Fibroblast of lung (primary cell): ENCODE data around the gene RAB23. TPM values are rescaled to one million over a fixed set of nuclear protein-coding genes. Genes with fewer than 3 reads are reported as not detected.

Experiments
- DNase-seq, 2 donors: peaks; one replicate each; pipeline versions ENCODE4 v3.0.0 to v3.0.0-alpha.2; 2010; ENCODE audit warnings: low read depth in 2 of 2
- H2AFZ ChIP-seq: 2 replicates; pipeline ENCODE4 v1.5.1; 2012; ENCODE audit warnings: low read length, control low read depth, inconsistent platforms
- H3K27ac ChIP-seq: 2 replicates; pipeline ENCODE4 v1.5.1; 2011; ENCODE audit warnings: low read length, control low read depth; ENCODE audit not compliant: insufficient read depth
- H3K27me3 ChIP-seq: 2 replicates; pipeline ENCODE4 v1.5.1; 2011; ENCODE audit warnings: mild to moderate bottlenecking, low read length; ENCODE audit not compliant: control insufficient read depth, insufficient read depth
- H3K36me3 ChIP-seq: 2 replicates; pipeline ENCODE4 v1.5.1; 2011; ENCODE audit warnings: low read length; ENCODE audit not compliant: control insufficient read depth, insufficient read depth
- H3K4me1 ChIP-seq: 2 replicates; pipeline ENCODE4 v1.5.1; 2011; ENCODE audit warnings: low read length; ENCODE audit not compliant: control insufficient read depth, insufficient read depth; ENCODE audit errors: extremely low read depth
- H3K4me2 ChIP-seq: 2 replicates; pipeline ENCODE4 v1.5.1; 2011; ENCODE audit warnings: low read length, control low read depth; ENCODE audit not compliant: insufficient read depth; ENCODE audit errors: extremely low read depth
- H3K4me3 ChIP-seq, 4 experiments: fragments of 200-600 bp in 1 of 4; sonication (generic) in 1 of 4; replicated peaks in 1 of 4; 2 replicates each; pipeline ENCODE4 v1.5.1; 2011 to 2016; ENCODE audit warnings: low read length in 4 of 4, low read depth in 3 of 4, mild to moderate bottlenecking in 3 of 4, control low read depth in 2 of 4, inconsistent platforms in 1 of 4, mixed read lengths in 1 of 4; ENCODE audit not compliant: insufficient read depth in 1 of 4; ENCODE audit errors: control extremely low read depth in 1 of 4
- H3K79me2 ChIP-seq: 2 replicates; pipeline ENCODE4 v1.5.1; 2012; ENCODE audit warnings: mild to moderate bottlenecking, low read length, inconsistent platforms; ENCODE audit not compliant: control insufficient read depth, insufficient read depth
- H3K9ac ChIP-seq: 2 replicates; pipeline ENCODE4 v1.5.1; 2011; ENCODE audit warnings: mild to moderate bottlenecking, low read length, control low read depth; ENCODE audit not compliant: insufficient read depth
- H3K9me3 ChIP-seq: 2 replicates; pipeline ENCODE4 v1.5.1; 2012; ENCODE audit warnings: low read depth, low read length; ENCODE audit not compliant: control insufficient read depth, insufficient read depth
- H4K20me1 ChIP-seq: 2 replicates; pipeline ENCODE4 v1.5.1; 2011; ENCODE audit warnings: low read length; ENCODE audit not compliant: control insufficient read depth, insufficient read depth; ENCODE audit errors: extremely low read depth
- EZH2 ChIP-seq: IDR thresholded peaks from 2 replicates; pipeline ENCODE4 v1.5.1; 2012; ENCODE audit warnings: low read length, control low read depth, mild to moderate bottlenecking; ENCODE audit errors: missing control alignments
- polyA plus RNA-seq, 2 donors: library from polyadenylated mRNA; depleted of rRNA in 1 of 2; stranded (reverse) in 1 of 2; unstranded in 1 of 2; fragments of >200 nt; gene quantifications; 2 replicates each; pipeline ENCODE4 v1.2.1, GENCODE V29; 2011 to 2012; ENCODE audit warnings: missing spikeins in 1 of 2
- total RNA-seq: library from RNA; depleted of rRNA; stranded (reverse); fragments of >200 nt; gene quantifications from 2 replicates; pipeline ENCODE4 v1.2.1, GENCODE V29; 2014
- TF ChIP-seq, protein P1 (sequence below), 2 donors: IDR thresholded peaks in 1 of 2; conservative IDR thresholded peaks in 1 of 2; 1 replicate in 1 of 2; 2 replicates in 1 of 2; pipeline ENCODE4 v1.5.1; 2011 to 2012; ENCODE audit warnings: low read length in 2 of 2, control low read depth in 1 of 2, inconsistent platforms in 1 of 2, low read depth in 1 of 2, mild to moderate bottlenecking in 1 of 2

Gene RAB23
- total and polyA plus RNA-seq, 2 donors (not counting 1 experiment from before 2014, with no cell fraction given): 61.2 to 68.0 TPM

DNA sequence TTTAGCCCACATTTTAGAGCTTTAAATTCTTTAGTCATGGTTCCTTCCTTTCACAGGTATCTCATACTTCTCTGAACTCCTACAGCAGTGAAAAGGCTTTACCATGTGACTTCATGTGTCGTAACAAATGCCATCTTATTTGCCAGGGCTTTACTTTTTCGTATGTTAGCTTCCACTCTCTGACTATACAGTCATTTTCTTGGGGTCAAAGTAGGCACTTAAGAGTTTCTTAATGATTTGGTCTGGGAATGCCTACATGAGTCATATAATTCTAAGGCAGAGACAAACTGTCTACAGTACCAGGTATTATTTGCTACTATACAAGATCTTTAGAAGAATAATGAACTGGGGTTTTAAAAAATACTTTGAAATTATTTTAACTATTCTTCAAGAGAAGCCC, 15.0 kb downstream of the RAB23 start:
- Histone ChIP-seq H4K20me1 (no peaks in the 10 kb centered on the region), H2AFZ (no peak overlapping the region), H3K27me3 (no peaks in the 10 kb centered on the region), H3K4me3 (no peak overlapping the region), H3K4me2 (no peak overlapping the region), H3K36me3 (peaks cover 4% of the 10 kb centered on the region), H3K4me1 (peaks cover 2% of the 10 kb centered on the region), H3K79me2 (peaks cover 32% of the 10 kb centered on the region), H3K27ac (no peak overlapping the region), H3K9ac (no peak overlapping the region), H3K9me3 (no peaks in the 10 kb centered on the region)
- DNase-seq: peak; percentile 45 to 80
- TF ChIP-seq, protein P1, sequence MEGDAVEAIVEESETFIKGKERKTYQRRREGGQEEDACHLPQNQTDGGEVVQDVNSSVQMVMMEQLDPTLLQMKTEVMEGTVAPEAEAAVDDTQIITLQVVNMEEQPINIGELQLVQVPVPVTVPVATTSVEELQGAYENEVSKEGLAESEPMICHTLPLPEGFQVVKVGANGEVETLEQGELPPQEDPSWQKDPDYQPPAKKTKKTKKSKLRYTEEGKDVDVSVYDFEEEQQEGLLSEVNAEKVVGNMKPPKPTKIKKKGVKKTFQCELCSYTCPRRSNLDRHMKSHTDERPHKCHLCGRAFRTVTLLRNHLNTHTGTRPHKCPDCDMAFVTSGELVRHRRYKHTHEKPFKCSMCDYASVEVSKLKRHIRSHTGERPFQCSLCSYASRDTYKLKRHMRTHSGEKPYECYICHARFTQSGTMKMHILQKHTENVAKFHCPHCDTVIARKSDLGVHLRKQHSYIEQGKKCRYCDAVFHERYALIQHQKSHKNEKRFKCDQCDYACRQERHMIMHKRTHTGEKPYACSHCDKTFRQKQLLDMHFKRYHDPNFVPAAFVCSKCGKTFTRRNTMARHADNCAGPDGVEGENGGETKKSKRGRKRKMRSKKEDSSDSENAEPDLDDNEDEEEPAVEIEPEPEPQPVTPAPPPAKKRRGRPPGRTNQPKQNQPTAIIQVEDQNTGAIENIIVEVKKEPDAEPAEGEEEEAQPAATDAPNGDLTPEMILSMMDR (conservative IDR thresholded peaks at IDR 0.05 in 1 of 2, IDR thresholded peaks at IDR 0.05 in 1 of 2; ENCODE audit: low read depth in 1 of 2, low read length in 2 of 2): no peak

DNA sequence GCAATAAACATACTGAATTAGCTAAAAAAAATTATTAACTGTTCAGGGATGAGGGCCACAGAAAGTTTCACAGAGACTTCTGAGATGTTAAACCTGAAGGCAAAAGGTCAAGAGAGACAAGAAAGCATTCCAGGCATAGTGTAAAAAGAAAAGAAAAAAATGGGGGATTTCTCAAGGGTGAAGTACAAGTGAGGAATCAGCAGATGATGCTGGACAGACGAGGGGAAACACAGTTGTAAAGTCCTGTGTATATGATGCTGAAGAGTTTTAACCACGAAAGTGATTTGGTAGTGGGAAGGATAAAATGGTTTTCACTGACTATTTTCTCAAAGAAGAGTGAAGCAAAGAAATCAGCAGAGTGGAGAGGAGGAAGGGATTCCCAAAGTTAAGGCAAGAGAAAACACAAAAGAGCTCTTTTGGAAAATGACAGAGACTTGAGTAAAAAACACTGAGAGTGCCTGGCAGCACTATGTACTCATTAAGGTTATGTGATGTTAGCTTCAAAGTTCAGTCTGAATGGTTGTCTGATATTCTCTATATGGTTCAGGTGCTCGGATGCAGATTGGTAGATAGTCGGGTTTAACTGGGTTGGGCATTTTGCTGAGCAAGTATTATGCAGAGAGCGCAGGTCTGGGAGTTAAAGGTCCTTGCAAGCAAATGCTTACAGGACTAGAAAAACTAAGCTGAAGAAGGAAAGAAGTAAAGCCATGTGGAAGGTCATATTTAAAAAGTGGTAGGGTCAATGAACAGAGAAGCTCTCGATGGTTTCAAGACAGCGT, 16.4 kb downstream of the RAB23 start:
- H3K79me2 ChIP-seq: peaks cover 19% of the 10 kb centered on the region

DNA sequence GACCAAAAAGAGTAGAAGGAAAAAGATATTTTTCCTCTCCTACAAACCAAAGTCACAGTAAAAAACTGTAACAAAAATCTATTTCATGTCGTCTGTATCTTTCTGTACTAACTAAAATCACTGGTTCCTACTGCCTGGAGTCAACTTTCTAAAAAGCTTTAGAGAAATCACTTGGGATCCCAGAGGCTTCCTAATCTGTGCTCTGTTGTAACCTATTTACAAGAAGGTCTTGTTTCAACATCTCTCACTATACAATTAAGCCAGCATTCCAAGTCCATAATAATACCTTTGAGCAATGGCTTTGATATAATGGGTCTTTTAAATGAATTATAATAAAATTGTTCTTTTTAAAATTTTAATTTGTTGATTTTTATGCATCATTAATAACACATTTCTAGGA, 20.4 kb downstream of the RAB23 start:
- no peaks in the 10 kb centered on the region for H3K9me3 ChIP-seq
- TF ChIP-seq EZH2: no peak
- TF ChIP-seq, protein P1 (conservative IDR thresholded peaks at IDR 0.05 in 1 of 2, IDR thresholded peaks at IDR 0.05 in 1 of 2; ENCODE audit: low read depth in 1 of 2, low read length in 2 of 2): no peak
- H2AFZ ChIP-seq: no peak overlapping the region
- H3K4me2 ChIP-seq: no peak overlapping the region
- no peak overlapping the region for H3K4me3 ChIP-seq
- H3K79me2 ChIP-seq: peaks cover 14% of the 10 kb centered on the region
- DNase-seq: no peak
- no peak overlapping the region for H3K27ac ChIP-seq
- H4K20me1 ChIP-seq: no peaks in the 10 kb centered on the region
- peaks cover 2% of the 10 kb centered on the region for H3K4me1 ChIP-seq
- no peaks in the 10 kb centered on the region for H3K27me3 ChIP-seq
- H3K36me3 ChIP-seq: peaks cover 4% of the 10 kb centered on the region
- no peak overlapping the region for H3K9ac ChIP-seq

More for the DNA sequence above, 16.4 kb downstream of the RAB23 start:
- Histone ChIP-seq H3K4me2 (no peak overlapping the region), H3K4me1 (peaks cover 2% of the 10 kb centered on the region), H3K27ac (no peak overlapping the region), H3K9ac (no peak overlapping the region), H3K4me3 (no peak overlapping the region), H3K9me3 (no peaks in the 10 kb centered on the region), H2AFZ (no peak overlapping the region), H3K36me3 (peaks cover 4% of the 10 kb centered on the region), H3K27me3 (no peaks in the 10 kb centered on the region), H4K20me1 (no peaks in the 10 kb centered on the region)
- DNase-seq: peak in 1 of 2 donors; percentile 24
- TF ChIP-seq, protein P1 (conservative IDR thresholded peaks at IDR 0.05 in 1 of 2, IDR thresholded peaks at IDR 0.05 in 1 of 2; ENCODE audit: low read depth in 1 of 2, low read length in 2 of 2): no peak
- TF ChIP-seq EZH2: no peak
